Sigmoid colon (tissue), 7 donors: ENCODE measurements around the gene OSBP2. TPM values are rescaled to one million over a fixed set of nuclear protein-coding genes. Genes with fewer than 3 reads are reported as not detected.
"Not testable (repeated sequence)": the region's sequence is repeated elsewhere in the genome, so short reads cannot be mapped to it uniquely, and the experiment has no call there.

Experiments used
- DNase-seq: peaks from one replicate; pipeline ENCODE4 v3.0.0-alpha.2; 2019
- H3K27ac ChIP-seq, 4 donors: fragments of 200-600 bp; sonication (generic); one replicate each; pipeline ENCODE4 v1.5.1; 2016 to 2019; ENCODE audit warnings: mild to moderate bottlenecking in 1 of 4
- H3K27me3 ChIP-seq, 3 donors: fragments of 200-600 bp; sonication (generic); one replicate each; pipeline ENCODE4 v1.5.1; 2019; ENCODE audit warnings: mild to moderate bottlenecking in 1 of 3
- H3K36me3 ChIP-seq, 4 donors: fragments of 200-600 bp; sonication (generic); one replicate each; pipeline ENCODE4 v1.5.1; 2016 to 2019
- H3K4me1 ChIP-seq, 4 donors: fragments of 200-600 bp; sonication (generic); one replicate each; pipeline ENCODE4 v1.5.1; 2017 to 2019
- H3K4me3 ChIP-seq, 4 donors: fragments of 200-600 bp; sonication (generic); one replicate each; pipeline ENCODE4 v1.5.1; 2017 to 2019; ENCODE audit warnings: mild to moderate bottlenecking in 2 of 4, moderate library complexity in 1 of 4
- H3K9me3 ChIP-seq, 4 donors: fragments of 200-600 bp in 3 of 4; sonication (generic) in 3 of 4; one replicate each; pipeline versions ENCODE4 v1.5.1 to v1.6.1; 2013 to 2019
- EP300 ChIP-seq, 4 donors: sonication (generic); formaldehyde crosslinking; IDR thresholded peaks; one replicate each; pipeline ENCODE4 v1.6.1; 2017; ENCODE audit warnings: antibody characterized with exemption in 4 of 4
- POLR2A ChIP-seq, 2 donors: fragments of 450-650 bp; IDR thresholded peaks; one replicate each; pipeline ENCODE4 v1.6.1; 2016; ENCODE audit warnings: antibody characterized with exemption in 2 of 2, mild to moderate bottlenecking in 2 of 2, moderate library complexity in 2 of 2
- POLR2AphosphoS5 ChIP-seq, 4 donors: sonication (generic); formaldehyde crosslinking; IDR thresholded peaks; one replicate each; pipeline ENCODE4 v1.6.1; 2017; ENCODE audit warnings: antibody characterized with exemption in 4 of 4
- WGBS, 2 donors: extraction: QIAGEN DNeasy Blood & Tissue Kit; methylation state at CpG; one replicate each; pipeline ENCODE4 v1.1.7; 2013; 5-methylcytosine and 5-hydroxymethylcytosine counted together
- intact Hi-C: fragments of 100-400 bp; cut with DNase I; formaldehyde crosslinking; loops from one replicate; pipeline ENCODE4 v1.15.1; 2023
- polyA plus RNA-seq, 3 donors: library from polyadenylated mRNA; stranded (reverse); fragments of 200-250 nt; gene quantifications; one replicate each; pipeline ENCODE4 v1.2.3, GENCODE V29; 2013
- total RNA-seq, 4 donors: library from RNA; depleted of rRNA; stranded (reverse); fragments of >200 nt; gene quantifications; one replicate each; pipeline ENCODE4 v1.1.0, GENCODE V29; 2016
- TF ChIP-seq, protein P1 (sequence below), 4 experiments: fragments of 450-650 bp in 3 of 4; fragments of 200-600 bp in 1 of 4; IDR thresholded peaks; one replicate each; pipeline ENCODE4 v1.5.1; 2016 to 2019; ENCODE audit warnings: antibody characterized with exemption in 4 of 4, mild to moderate bottlenecking in 3 of 4, moderate library complexity in 2 of 4
- donor health status: healthy with polysubstance abuse.
- donor health status: Bipolar disorder and iron deficiency.
- donor health status: healthy.

Gene OSBP2
- total and polyA plus RNA-seq, 7 donors = 1.2 to 3.0 (median 1.6) TPM

DNA sequence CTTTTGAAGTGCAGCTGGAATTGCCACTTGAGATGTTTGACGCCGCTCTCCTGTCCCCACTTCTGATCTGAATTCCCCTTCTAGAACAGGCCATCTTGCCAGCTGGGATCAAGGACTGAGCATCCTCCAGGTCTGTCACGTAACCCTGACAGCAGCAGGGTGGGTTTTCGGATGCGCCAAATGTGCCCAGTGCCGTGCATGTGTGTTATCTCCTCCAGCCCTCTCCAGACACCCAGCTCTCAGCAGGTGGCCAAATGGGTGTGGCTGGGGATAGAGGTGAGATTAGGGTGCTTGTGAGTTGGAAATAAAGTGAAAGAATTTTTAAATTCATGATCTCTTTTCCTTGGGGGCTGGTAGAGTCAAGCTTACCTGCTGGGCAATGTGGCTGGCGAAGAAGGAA is 3.3 kb downstream of the OSBP2 start:
- TF ChIP-seq POLR2AphosphoS5 (IDR thresholded peaks at IDR 0.05) = no peak
- no peak for TF ChIP-seq POLR2A (IDR thresholded peaks at IDR 0.05)
- no peak for TF ChIP-seq EP300 (IDR thresholded peaks at IDR 0.05)
- TF ChIP-seq, protein P1, sequence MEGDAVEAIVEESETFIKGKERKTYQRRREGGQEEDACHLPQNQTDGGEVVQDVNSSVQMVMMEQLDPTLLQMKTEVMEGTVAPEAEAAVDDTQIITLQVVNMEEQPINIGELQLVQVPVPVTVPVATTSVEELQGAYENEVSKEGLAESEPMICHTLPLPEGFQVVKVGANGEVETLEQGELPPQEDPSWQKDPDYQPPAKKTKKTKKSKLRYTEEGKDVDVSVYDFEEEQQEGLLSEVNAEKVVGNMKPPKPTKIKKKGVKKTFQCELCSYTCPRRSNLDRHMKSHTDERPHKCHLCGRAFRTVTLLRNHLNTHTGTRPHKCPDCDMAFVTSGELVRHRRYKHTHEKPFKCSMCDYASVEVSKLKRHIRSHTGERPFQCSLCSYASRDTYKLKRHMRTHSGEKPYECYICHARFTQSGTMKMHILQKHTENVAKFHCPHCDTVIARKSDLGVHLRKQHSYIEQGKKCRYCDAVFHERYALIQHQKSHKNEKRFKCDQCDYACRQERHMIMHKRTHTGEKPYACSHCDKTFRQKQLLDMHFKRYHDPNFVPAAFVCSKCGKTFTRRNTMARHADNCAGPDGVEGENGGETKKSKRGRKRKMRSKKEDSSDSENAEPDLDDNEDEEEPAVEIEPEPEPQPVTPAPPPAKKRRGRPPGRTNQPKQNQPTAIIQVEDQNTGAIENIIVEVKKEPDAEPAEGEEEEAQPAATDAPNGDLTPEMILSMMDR (IDR thresholded peaks at IDR 0.05) = no peak
- Histone ChIP-seq H3K36me3 (no peaks in the 10 kb centered on the region), H3K9me3 (no peaks in the 10 kb centered on the region), H3K4me1 (peaks cover 0 to 14% (median 10%) of the 10 kb centered on the region in 4 donors), H3K27me3 (no peaks in the 10 kb centered on the region), H3K4me3 (no peak overlapping the region), H3K27ac (no peak overlapping the region)
- peak; percentile 17 for DNase-seq
- WGBS, 2 donors = 87 to 93% methylated on average over 7 of the region's 7 CpGs
- intact Hi-C loops = no loop called here

DNA sequence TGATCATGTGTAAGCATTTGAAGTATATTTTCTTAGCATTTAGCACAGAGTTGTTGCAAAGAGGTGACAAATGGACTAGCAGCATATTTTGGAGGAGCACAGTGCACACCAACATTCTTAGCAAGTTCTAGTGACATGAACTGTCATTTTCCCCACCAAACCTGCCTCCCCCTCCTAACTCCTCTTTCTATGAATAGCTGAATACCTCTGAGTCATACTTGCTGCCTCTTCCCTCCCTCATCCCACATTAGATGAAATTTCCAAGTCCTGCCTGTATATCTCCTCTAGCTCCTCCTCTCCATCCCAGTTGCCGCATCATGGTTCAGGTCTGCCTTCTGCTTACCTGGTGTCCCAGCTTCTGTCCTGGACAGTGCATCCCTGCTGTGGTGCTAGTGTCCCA is 7.2 kb downstream of the OSBP2 start:
- Histone ChIP-seq H3K4me1 (no peaks in the 10 kb centered on the region), H3K36me3 (no peaks in the 10 kb centered on the region), H3K9me3 (no peaks in the 10 kb centered on the region), H3K27ac (no peak overlapping the region), H3K27me3 (no peaks in the 10 kb centered on the region), H3K4me3 (no peak overlapping the region)
- intact Hi-C loops = no loop called here
- 97 to 98% methylated on average over 1 of the region's 1 CpG for WGBS, 2 donors
- DNase-seq = no peak
- TF ChIP-seq POLR2A (IDR thresholded peaks at IDR 0.05) (no peak), POLR2AphosphoS5 (IDR thresholded peaks at IDR 0.05) (no peak)

DNA sequence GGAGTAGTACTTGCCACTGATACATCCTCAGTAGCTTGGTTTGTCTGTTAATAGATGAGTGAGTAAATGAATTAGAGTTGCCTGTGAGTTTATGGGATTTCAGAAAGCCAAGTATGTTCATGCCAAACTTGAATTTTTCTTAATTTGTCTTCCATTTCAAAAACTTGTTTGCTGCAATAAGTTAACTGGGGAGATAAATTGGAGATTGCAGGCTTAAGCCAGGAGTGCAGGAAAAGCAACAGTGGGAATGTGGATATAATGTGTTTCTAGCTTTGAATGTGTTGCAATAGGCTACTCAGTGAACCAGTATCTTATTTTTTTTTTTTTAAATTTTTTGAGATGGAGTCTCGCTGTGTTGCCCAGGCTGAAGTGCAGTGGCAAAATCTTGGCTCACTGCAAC is 8.2 kb downstream of the OSBP2 start:
- H3K36me3 ChIP-seq = no peaks in the 10 kb centered on the region

DNA sequence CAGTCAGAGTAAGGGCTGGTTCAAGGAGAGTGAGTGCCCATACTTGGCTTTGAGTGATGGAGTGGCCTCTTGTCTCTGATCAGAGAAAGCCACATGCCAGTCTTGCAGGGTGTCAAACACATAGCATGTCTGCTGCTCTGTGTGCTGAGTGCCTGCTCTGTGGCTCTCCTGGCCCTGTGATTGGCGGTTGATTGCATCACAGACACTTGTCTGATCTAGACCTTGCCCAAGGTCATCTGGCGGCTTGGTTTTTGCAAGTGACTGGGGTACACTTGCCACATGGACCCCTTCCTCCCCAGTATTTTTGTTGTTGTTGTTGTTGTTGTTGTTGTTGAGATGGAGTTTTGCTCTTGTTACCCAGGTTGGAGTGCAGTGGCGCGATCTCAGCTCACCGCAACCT is 10.3 kb downstream of the OSBP2 start:
- Histone ChIP-seq H3K36me3 (no peaks in the 10 kb centered on the region), H3K4me3 (no peak overlapping the region), H3K27me3 (no peaks in the 10 kb centered on the region), H3K27ac (no peak overlapping the region), H3K4me1 (no peaks in the 10 kb centered on the region), H3K9me3 (no peaks in the 10 kb centered on the region)
- 95 to 99% methylated on average over 5 of the region's 5 CpGs for WGBS, 2 donors
- intact Hi-C loops = loop anchor here (2.0 kb wide), 1 partner anchor 24 kb away; no protein-coding TSS in a partner anchor
- TF ChIP-seq, protein P1 (IDR thresholded peaks at IDR 0.05) = no peak
- TF ChIP-seq POLR2AphosphoS5 (IDR thresholded peaks at IDR 0.05) (no peak), POLR2A (IDR thresholded peaks at IDR 0.05) (no peak), EP300 (IDR thresholded peaks at IDR 0.05) (no peak)
- DNase-seq = no peak

More for the DNA sequence above, 8.2 kb downstream of the OSBP2 start:
- 94 to 100% methylated on average over 1 of the region's 1 CpG for WGBS, 2 donors
- Histone ChIP-seq H3K27ac (no peak overlapping the region), H3K4me3 (no peak overlapping the region), H3K9me3 (no peaks in the 10 kb centered on the region), H3K4me1 (no peaks in the 10 kb centered on the region), H3K27me3 (no peaks in the 10 kb centered on the region)
- TF ChIP-seq EP300 (IDR thresholded peaks at IDR 0.05) (no peak), POLR2AphosphoS5 (IDR thresholded peaks at IDR 0.05) (no peak), POLR2A (IDR thresholded peaks at IDR 0.05) (no peak)
- TF ChIP-seq, protein P1 (IDR thresholded peaks at IDR 0.05) = no peak
- no peak for DNase-seq
- intact Hi-C loops = no loop called here

DNA sequence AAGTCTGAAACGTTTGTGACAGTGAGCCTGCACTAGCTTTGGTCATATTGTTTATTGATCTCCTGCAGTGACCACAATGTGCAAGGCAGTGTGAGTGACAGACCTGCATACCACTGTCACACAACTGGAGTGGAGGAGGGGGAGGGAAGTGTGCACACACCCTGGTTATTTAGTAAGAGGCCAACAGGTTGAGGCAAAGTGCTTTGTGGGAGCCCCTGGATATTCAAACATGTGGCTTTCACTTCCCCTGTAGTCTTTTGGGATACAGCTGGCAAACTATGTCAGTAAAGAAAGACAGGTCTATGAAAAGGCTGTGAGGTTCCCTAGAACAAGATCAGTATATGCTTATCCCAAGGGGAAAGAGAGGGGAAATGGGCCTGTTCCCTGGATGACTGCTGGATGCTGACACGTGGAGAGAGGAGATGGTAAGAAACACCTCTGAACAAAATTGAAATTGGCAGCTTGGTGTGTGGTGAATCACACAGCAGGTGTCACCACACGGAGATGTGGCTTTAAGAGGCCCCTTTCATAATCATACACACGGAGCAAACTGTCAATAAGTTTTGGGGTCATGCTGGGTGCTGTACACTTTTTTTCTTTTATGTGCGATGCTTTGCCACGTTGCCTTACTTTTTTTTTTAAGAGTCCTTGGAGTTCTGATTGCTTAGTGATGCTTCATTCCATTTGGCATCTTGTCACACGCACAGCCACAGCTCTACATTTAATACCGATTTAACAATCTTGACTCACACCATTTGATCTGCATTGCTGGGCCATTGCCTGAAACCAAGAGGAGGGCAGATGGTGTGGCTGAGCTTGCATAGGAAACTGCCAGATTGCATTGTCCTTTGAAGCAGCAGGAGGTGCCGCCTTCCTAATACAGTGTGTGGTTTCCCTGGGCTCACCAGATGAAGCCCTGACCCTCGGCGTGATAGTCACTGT is 11.3 kb downstream of the OSBP2 start:
- no peak overlapping the region for H3K27ac ChIP-seq
- intact Hi-C loops = loop anchor here (2.0 kb wide), 1 partner anchor 23 kb away; no protein-coding TSS in a partner anchor
- no peak overlapping the region for H3K4me3 ChIP-seq
- DNase-seq = no peak
- TF ChIP-seq, protein P1 (IDR thresholded peaks at IDR 0.05) = no peak
- TF ChIP-seq POLR2AphosphoS5 (IDR thresholded peaks at IDR 0.05) (no peak), EP300 (IDR thresholded peaks at IDR 0.05) (no peak), POLR2A (IDR thresholded peaks at IDR 0.05) (no peak)
- H3K9me3 ChIP-seq = no peaks in the 10 kb centered on the region
- no peaks in the 10 kb centered on the region for H3K36me3 ChIP-seq
- H3K27me3 ChIP-seq = no peaks in the 10 kb centered on the region
- WGBS, 2 donors = 65 to 72% methylated on average over 11 of the region's 11 CpGs
- no peaks in the 10 kb centered on the region for H3K4me1 ChIP-seq

DNA sequence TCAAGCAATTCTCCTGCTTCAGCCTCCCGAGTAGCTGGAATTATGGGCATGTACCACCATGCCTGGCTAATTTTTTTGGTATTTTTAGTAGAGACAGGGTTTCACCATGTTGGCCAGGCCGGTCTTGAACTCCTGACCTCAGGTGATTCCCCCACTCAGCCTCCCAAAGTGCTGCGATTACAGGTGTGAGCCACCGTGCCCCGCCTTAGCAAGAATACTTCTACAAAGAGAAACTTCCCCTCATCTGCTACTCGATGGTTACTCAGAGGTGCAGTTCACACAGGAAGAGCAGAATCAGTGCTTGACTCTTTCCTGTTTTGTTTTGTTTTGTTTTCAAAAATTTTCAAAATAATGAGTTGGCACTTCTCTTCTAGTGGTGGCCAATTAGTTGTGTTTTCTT is 15.3 kb downstream of the OSBP2 start:
- H3K9me3 ChIP-seq, H3K27me3 ChIP-seq, DNase-seq, H3K27ac ChIP-seq, H3K4me3 ChIP-seq, intact Hi-C loops, H3K4me1 ChIP-seq, H3K36me3 ChIP-seq: not testable (repeated sequence)
- WGBS, 2 donors = 84 to 92% methylated on average over 6 of the region's 6 CpGs
